CD4-positive, alpha-beta T cell (primary cell): Measurements from ENCODE around the gene LDLRAP1. TPM values are rescaled to one million over a fixed set of nuclear protein-coding genes. Genes with fewer than 3 reads are reported as not detected.

Experiments used
- ATAC-seq: fragments of 200-7000 bp; cut with Tn5 transposase; one replicate; pipeline ENCODE4 v1.10.0; 2022; ENCODE audit warnings: mild to moderate bottlenecking; ENCODE audit not compliant: poor library complexity
- CTCF ChIA-PET: fragments of 350-600 bp; sonication (Branson Sonifier 250); formaldehyde crosslinking; loops from one replicate; lab custom pipeline; 2021; ENCODE audit warnings: antibody characterized with exemption, inconsistent platforms; lab: Charles Lee
- POLR2A ChIA-PET: fragments of 350-600 bp; sonication (Branson Sonifier 250); formaldehyde crosslinking; loops from one replicate; lab custom pipeline; 2021; ENCODE audit warnings: antibody characterized with exemption, inconsistent platforms; lab: Charles Lee
- DNase-seq, 14 experiments: peaks; one replicate each; pipeline ENCODE4 v3.0.0-alpha.2; 2013 to 2020; ENCODE audit warnings: mixed read lengths in 2 of 14
- H3K27ac ChIP-seq, 2 donors: one replicate each; pipeline versions ENCODE4 v1.5.1 to v1.7.0; 2013; ENCODE audit warnings: low read length in 2 of 2, low read depth in 1 of 2, mild to moderate bottlenecking in 1 of 2
- H3K27me3 ChIP-seq, 2 experiments: 1 replicate in 1 of 2; 2 replicates in 1 of 2; pipeline versions ENCODE4 v1.6.1 to v1.7.0; 2013; ENCODE audit warnings: low read length in 2 of 2, control low read depth in 1 of 2, mild to moderate bottlenecking in 1 of 2, moderate library complexity in 1 of 2; ENCODE audit not compliant: insufficient read depth in 2 of 2, control insufficient read depth in 1 of 2
- H3K36me3 ChIP-seq: one replicate; pipeline ENCODE4 v1.6.1; 2013; ENCODE audit warnings: low read length, control low read depth; ENCODE audit not compliant: insufficient read depth
- H3K4me1 ChIP-seq: one replicate; pipeline ENCODE4 v1.6.1; 2013; ENCODE audit warnings: low read length, control low read depth; ENCODE audit not compliant: insufficient read depth
- H3K4me3 ChIP-seq: one replicate; pipeline ENCODE4 v1.5.1; 2013; ENCODE audit warnings: mild to moderate bottlenecking, low read length, moderate library complexity
- H3K9me3 ChIP-seq, 2 experiments: 1 replicate in 1 of 2; 2 replicates in 1 of 2; pipeline versions ENCODE4 v1.6.1 to v1.7.0; 2013; ENCODE audit warnings: low read length in 2 of 2, mild to moderate bottlenecking in 2 of 2, control low read depth in 1 of 2, moderate library complexity in 1 of 2; ENCODE audit not compliant: control insufficient read depth in 1 of 2, insufficient read depth in 1 of 2
- H3K27ac Mint-ChIP-seq: one replicate; pipeline ENCODE4 v1.8.0; 2020; ENCODE audit warnings: mixed read lengths
- H3K27me3 Mint-ChIP-seq: one replicate; pipeline ENCODE4 v1.8.0; 2021; ENCODE audit warnings: mixed read lengths
- H3K36me3 Mint-ChIP-seq: one replicate; pipeline ENCODE4 v1.8.0; 2021; ENCODE audit warnings: low read depth, mixed read lengths
- H3K4me1 Mint-ChIP-seq: one replicate; pipeline ENCODE4 v1.8.0; 2021; ENCODE audit warnings: low read depth, mixed read lengths
- H3K4me3 Mint-ChIP-seq: one replicate; pipeline ENCODE4 v1.8.0; 2020; ENCODE audit warnings: mild to moderate bottlenecking, mixed read lengths
- H3K9me3 Mint-ChIP-seq: one replicate; pipeline ENCODE4 v1.8.0; 2020; ENCODE audit warnings: mixed read lengths
- intact Hi-C, 2 experiments: fragments of 100-400 bp; cut with DNase I in 1 of 2; cut with micrococcal nuclease in 1 of 2; formaldehyde crosslinking; loops; one replicate each; pipeline versions ENCODE4 v1.15.1 to v1.9.0; 2023 to 2025; cut with DNase I, micrococcal nuclease
- total RNA-seq, 174 experiments: library from RNA in 2 of 174; stranded (reverse) in 2 of 174; gene quantifications; one replicate each; pipeline ENCODE4 v1.2.3 and lab custom pipeline; 2021 to 2026
- TF ChIP-seq, protein P1 (sequence below): fragments of 200-600 bp; IDR thresholded peaks from one replicate; pipeline ENCODE4 v1.8.0; 2022; ENCODE audit warnings: antibody characterized with exemption, mild to moderate bottlenecking

Gene LDLRAP1
- total RNA-seq, 2 experiments from 2014 or later: 70.5 to 73.5 TPM

GRCh38 chr1:25572107-25572506 lies 28.7 kb downstream of the LDLRAP1 start:
- H3K9me3 Mint-ChIP-seq: no peaks in the 10 kb centered on the region
- intact Hi-C loops: loop anchor here in 1 of 2 experiments (5.0 kb wide), 1 partner anchor 35 kb away; no protein-coding TSS in a partner anchor
- H3K4me3 Mint-ChIP-seq: no peak overlapping the region
- Histone ChIP-seq H3K36me3 (peaks cover 23% of the 10 kb centered on the region), H3K27me3 (no peaks in the 10 kb centered on the region), H3K4me3 (no peak overlapping the region), H3K27ac (peak overlapping the region in 1 of 2 donors; percentile 8), H3K4me1 (peaks cover 67% of the 10 kb centered on the region), H3K9me3 (no peaks in the 10 kb centered on the region)
- H3K27ac Mint-ChIP-seq: peak overlapping the region; percentile 87
- H3K27me3 Mint-ChIP-seq: no peaks in the 10 kb centered on the region
- ATAC-seq (no peak), DNase-seq (no peak)
- POLR2A ChIA-PET: interaction anchor here (0.7 to 3.8 kb wide), 27 partner anchors 8 to 304 kb away, joined by 3 to 25 read pairs (median 6); partner anchors contain the start of genes LDLRAP1, MAN1C1, MTFR1L and PAQR7
- CTCF ChIA-PET: interaction anchor here (0.6 to 3.4 kb wide), 12 partner anchors 9 to 202 kb away, joined by 3 to 12 read pairs (median 4); no protein-coding TSS in a partner anchor
- TF ChIP-seq, protein P1, sequence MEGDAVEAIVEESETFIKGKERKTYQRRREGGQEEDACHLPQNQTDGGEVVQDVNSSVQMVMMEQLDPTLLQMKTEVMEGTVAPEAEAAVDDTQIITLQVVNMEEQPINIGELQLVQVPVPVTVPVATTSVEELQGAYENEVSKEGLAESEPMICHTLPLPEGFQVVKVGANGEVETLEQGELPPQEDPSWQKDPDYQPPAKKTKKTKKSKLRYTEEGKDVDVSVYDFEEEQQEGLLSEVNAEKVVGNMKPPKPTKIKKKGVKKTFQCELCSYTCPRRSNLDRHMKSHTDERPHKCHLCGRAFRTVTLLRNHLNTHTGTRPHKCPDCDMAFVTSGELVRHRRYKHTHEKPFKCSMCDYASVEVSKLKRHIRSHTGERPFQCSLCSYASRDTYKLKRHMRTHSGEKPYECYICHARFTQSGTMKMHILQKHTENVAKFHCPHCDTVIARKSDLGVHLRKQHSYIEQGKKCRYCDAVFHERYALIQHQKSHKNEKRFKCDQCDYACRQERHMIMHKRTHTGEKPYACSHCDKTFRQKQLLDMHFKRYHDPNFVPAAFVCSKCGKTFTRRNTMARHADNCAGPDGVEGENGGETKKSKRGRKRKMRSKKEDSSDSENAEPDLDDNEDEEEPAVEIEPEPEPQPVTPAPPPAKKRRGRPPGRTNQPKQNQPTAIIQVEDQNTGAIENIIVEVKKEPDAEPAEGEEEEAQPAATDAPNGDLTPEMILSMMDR: no peak
- H3K4me1 Mint-ChIP-seq: peaks cover 55% of the 10 kb centered on the region
- H3K36me3 Mint-ChIP-seq: peaks cover 27% of the 10 kb centered on the region

GRCh38 chr1:25572708-25573590 lies 29.5 kb downstream of the LDLRAP1 start:
- ChIA-PET POLR2A (interaction anchor here (0.7 to 3.8 kb wide), 27 partner anchors 8 to 303 kb away, joined by 3 to 25 read pairs (median 6); partner anchors contain the start of genes LDLRAP1, MAN1C1, MTFR1L and PAQR7), CTCF (interaction anchor here (0.6 to 3.4 kb wide), 14 partner anchors 10 to 578 kb away, joined by 3 to 12 read pairs (median 4); no protein-coding TSS in a partner anchor)
- Mint-ChIP-seq H3K4me1 (peaks cover 55% of the 10 kb centered on the region), H3K4me3 (no peak overlapping the region), H3K27ac (peak overlapping the region; percentile 87), H3K27me3 (no peaks in the 10 kb centered on the region), H3K36me3 (peaks cover 20% of the 10 kb centered on the region), H3K9me3 (no peaks in the 10 kb centered on the region)
- DNase-seq (peak in 13 of 14 experiments; percentile 31 to 73 (median 42)), ATAC-seq (peak; percentile 82)
- Histone ChIP-seq H3K9me3 (no peaks in the 10 kb centered on the region), H3K27me3 (no peaks in the 10 kb centered on the region), H3K27ac (peak overlapping the region in 1 of 2 donors; percentile 8), H3K4me1 (peaks cover 58% of the 10 kb centered on the region), H3K4me3 (no peak overlapping the region), H3K36me3 (peaks cover 14% of the 10 kb centered on the region)
- TF ChIP-seq, protein P1: peak; percentile 73
- intact Hi-C loops: loop anchor here in 1 of 2 experiments (5.0 kb wide), 1 partner anchor 36 kb away; no protein-coding TSS in a partner anchor

DNA sequence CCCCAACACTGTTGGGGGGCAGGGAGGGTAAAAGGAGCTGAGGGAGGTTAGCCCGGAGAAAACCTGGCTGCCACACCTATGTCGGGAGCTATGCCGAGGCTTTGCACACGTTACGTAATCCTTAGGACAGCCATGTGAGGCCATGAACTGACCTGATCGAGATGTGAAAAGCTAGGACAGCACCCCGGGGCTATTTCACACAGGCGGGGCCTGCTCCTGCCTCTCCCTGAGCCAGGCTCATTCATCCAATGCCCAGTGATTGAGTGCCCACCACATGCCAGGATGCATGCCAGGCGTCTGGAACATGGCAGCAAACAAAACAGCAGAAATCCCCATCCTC lies 30.2 kb downstream of the LDLRAP1 start:
- TF ChIP-seq, protein P1: no peak
- CTCF ChIA-PET: interaction anchor here (1.1 to 3.4 kb wide), 5 partner anchors 19 to 53 kb away, joined by 3 to 12 read pairs (median 6); no protein-coding TSS in a partner anchor
- ATAC-seq (no peak), DNase-seq (peak in 1 of 14 experiments; percentile 9)
- Histone ChIP-seq H3K9me3 (no peaks in the 10 kb centered on the region), H3K4me3 (no peak overlapping the region), H3K36me3 (peaks cover 8% of the 10 kb centered on the region), H3K4me1 (peaks cover 52% of the 10 kb centered on the region), H3K27me3 (no peaks in the 10 kb centered on the region), H3K27ac (no peak overlapping the region)
- POLR2A ChIA-PET: interaction anchor here (1.1 to 3.8 kb wide), 9 partner anchors 9 to 119 kb away, joined by 3 to 25 read pairs (median 11); partner anchors contain the start of genes LDLRAP1 and MAN1C1
- peaks cover 50% of the 10 kb centered on the region for H3K4me1 Mint-ChIP-seq
- no peaks in the 10 kb centered on the region for H3K9me3 Mint-ChIP-seq
- H3K27me3 Mint-ChIP-seq: no peaks in the 10 kb centered on the region
- peak overlapping the region; percentile 87 for H3K27ac Mint-ChIP-seq
- H3K4me3 Mint-ChIP-seq: no peak overlapping the region
- intact Hi-C loops: loop anchor here in 1 of 2 experiments (5.0 kb wide), 1 partner anchor 36 kb away; no protein-coding TSS in a partner anchor
- peaks cover 14% of the 10 kb centered on the region for H3K36me3 Mint-ChIP-seq
